Measurements from ENCODE around the gene NTN1.

The NTN1 gene

DNA sequence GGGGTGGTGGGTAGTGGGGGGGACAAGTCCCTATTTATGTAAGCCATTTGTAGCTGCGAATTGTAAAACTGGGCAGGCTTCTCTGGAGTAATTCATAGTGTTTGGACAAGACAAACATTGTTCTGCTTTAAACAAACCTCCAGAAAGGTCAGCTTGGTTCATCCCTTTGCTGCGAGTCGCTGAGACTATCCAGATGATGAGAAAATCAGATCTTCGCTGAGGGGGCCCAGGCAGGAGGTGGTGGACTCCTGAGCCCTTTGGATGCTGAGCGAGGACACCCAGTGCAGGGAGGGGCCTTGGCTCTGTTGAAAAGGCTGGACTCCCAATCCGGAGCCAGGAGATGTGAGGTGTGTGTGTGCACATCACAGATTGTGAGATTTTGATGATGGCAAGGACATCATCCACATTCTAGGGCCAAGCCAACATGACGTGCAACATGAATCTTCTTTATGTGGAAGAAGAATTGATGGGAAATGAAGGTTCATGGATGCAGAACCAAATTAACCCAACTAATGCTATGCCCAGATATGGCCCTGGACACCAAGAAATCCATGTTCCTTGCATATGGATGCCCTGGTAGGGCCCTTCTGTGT lies 15.0 kb upstream of the NTN1 start:
- no peak for DNase-seq (ENCODE audit: low read depth)

DNA sequence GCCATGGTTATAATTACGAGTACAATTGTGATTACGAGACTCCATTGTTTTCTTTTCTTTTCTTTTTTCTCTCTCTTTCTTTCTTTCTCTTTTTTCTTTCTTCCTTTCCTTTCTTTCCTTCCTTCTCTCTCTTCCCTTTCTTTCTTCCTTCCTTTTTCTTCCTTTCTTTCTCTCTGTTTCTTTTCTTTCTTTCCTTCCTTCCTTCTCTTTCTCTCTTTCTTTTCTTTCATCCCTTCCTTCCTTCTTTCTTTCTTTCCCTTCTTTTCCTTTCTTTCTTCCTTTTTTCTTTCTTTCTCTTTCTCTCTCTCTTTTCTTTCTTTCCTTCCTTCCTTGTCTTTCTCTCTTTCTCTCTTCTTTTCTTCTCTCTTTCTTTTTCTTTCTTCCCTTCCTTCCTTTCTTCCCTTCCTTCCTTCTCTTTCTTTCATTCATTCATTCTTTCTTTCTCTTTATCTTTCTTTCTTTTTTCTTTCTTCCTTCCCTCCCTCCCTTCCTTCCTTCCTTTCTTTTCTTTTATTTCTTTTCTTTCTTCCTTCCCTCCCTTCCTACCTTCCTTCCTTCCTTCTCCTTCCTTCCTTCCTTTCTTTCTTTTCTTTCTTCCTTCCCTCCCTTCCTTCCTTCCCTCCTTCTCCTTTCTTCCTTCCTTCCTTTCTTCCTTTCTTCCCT lies 14.1 kb upstream of the NTN1 start:
- DNase-seq (ENCODE audit: low read depth): no peak

DNA sequence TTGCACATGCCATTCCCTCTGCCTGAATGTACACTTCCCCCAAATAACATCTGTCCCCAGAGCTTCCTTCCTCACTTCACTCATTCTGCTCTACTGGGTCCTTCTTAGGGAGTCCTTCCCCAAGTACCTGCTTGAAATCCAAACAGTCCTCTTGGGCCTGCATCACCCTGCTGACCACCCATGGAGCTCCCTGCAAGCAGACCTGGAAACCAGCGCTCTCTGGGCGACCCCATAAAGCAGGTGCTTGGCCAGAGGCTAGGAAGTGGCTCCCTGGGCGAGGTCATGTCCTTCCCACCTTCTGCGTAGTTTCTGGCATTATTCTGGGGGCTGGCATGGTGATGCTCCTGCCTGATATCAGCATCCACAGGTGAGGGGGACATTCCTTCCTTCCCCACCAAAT lies 12.2 kb upstream of the NTN1 start:
- no peak for DNase-seq (ENCODE audit: low read depth)

DNA sequence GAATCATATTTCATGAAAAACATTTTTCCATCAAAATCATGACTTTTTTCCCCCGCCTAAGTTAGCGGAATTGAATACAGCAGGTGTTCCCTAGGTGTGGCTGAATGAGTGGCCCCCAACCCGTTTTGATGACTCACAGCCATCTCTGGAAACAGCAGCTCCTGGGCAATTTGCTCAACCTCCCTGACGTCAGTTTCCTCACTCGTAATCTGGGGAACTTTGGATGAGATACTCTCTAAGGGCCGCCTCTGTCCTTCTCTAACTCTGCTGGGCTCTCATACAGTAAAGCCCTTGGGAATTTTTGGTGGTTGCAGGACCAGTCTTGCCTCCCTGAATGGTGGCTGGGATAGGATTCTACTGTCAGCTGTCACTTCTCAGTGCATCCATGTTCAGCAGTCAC lies 11.6 kb upstream of the NTN1 start:
- no peak for DNase-seq (ENCODE audit: low read depth)

DNA sequence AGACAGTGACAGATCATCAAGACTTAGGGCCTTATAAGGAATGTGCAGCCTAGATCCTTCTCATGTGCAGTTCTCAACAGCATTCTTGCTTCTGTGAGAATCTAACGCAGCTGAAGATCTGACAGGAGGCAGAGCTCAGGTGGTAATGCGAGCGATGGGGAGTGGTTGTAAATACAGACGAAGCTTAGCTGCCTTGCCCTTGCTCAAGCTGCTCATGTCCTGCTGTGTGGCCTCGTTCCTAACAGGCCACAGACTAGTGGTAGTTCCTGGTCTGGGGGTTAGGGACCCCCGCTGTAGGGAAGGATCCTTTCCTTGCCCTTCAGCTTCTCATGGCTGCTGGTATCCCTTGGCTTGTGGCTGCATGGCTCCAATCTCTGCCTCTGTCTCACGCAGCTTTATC lies 10.3 kb upstream of the NTN1 start:
- DNase-seq (ENCODE audit: low read depth): no peak

DNA sequence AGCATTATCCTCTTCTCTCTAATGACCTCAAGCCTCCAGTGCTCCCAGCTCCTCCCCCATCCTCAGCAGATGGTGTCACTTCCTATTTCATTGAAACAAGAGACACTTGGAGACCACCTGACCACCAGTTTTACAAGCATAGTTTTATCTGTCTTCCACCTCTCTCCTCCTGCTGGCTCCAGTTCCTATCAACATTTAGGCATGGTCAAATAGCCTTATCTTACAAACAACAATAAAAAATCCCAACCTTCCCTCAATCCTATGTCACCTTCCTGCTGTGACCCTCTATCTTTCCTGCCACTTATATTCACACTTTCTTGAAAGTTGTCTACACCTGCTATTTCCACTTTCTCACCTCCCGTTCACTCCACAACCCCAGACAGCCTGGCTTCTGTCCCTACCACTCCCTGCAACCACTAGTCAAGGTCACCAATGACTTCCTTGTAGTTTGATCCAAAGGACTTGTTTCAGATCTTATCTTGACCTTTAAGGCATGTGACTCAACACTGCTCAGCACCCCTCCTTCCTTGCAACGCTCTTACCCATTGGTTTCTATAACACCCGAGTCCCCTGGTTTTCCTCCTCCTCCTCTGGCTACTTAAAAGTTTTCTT lies 4.3 kb upstream of the NTN1 start:
- DNase-seq (ENCODE audit: low read depth): no peak

DNA sequence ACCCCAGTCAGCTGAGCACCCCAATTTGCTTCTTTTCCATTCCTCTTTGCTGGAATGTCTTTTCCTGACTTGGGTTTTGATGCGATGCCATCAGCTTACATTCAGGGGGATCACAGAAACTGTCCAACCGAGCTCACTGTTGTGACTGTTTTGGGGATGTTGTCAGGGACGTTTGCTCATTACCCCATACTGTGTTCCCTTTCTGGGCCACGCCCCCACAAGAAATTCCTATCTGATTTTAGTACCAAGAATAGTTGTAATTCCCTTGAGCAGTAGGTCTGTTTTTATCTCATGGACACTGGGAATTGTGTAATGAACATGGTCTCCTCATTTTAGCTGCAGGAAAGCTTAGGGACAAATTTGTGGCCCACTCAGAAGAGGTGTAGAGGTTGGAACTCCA lies 2.6 kb upstream of the NTN1 start:
- no peak for DNase-seq (ENCODE audit: low read depth)

DNA sequence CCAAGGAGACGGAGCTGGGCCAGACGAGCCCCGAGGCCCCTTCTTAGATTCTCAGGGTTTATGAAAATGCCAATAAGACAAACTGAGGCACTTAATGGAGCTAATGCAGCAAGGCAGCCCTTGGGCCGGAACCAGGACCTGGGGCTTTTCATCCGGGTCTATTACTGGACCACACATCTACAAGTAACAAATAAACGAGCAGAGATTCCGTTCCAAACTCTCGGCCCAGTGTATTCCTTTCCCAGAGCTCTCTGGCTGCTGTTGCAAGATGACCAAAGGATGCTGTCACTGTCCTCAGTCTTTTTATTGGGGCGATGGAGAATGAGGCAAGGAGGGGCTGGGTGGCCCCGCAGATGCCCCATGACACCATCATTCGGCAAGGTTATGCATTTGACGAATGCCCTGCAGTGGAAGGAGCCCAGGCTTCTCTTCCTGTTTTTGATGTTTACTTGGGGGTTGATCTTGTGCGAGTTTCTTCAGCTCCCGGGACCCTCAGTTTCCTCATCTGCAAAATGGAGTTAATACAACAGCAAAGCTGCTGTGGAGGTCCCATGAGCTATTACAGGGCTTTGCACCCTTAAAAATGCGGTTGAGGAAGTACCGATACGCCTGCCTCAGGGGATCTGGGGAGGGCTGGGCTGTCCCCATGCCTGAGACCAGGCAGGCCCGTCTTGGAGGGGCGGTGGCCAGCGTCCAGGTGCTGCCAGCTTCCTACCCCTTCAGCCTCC lies 1.1 kb upstream of the NTN1 start:
- no peak for DNase-seq (ENCODE audit: low read depth)

DNA sequence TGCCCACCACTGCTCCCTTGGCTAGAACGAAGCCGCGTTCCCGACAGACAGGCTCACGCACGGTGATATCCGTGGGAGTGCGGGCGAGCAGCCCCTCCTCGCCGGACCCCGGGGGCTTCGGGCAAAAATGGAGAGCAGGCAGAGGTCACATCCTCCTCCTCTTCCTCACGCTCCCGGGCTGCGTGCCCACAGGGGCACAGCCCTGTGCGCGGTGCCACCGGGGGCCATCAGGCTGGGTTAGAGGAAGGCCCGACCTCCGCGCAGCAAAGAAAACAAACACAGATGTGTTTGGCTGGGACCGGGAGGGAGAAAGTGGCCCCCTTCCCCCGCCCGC lies 519 bp upstream of the NTN1 start:
- no peak for DNase-seq (ENCODE audit: low read depth)

DNA sequence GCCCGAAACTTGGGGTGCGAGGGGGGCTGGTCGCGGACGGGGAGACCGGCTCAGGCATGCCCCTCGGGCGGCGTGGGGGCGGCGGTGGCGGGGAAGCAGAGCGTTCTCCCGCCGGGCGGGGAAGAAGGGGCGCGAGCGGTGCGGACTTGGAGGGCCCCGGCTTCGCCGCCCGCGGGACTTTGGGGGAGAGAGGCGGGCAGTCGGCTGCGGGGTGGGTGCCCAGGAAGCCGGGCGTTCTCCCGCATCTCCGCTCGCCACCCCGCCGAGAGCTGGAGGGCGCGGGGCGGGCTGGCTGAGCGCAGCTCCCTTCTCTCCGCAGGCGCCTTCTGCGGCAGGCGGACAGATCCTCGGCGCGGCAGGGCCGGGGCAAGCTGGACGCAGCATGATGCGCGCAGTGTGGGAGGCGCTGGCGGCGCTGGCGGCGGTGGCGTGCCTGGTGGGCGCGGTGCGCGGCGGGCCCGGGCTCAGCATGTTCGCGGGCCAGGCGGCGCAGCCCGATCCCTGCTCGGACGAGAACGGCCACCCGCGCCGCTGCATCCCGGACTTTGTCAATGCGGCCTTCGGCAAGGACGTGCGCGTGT lies 772 bp downstream of the NTN1 start:
- no peak for DNase-seq (ENCODE audit: low read depth)

DNA sequence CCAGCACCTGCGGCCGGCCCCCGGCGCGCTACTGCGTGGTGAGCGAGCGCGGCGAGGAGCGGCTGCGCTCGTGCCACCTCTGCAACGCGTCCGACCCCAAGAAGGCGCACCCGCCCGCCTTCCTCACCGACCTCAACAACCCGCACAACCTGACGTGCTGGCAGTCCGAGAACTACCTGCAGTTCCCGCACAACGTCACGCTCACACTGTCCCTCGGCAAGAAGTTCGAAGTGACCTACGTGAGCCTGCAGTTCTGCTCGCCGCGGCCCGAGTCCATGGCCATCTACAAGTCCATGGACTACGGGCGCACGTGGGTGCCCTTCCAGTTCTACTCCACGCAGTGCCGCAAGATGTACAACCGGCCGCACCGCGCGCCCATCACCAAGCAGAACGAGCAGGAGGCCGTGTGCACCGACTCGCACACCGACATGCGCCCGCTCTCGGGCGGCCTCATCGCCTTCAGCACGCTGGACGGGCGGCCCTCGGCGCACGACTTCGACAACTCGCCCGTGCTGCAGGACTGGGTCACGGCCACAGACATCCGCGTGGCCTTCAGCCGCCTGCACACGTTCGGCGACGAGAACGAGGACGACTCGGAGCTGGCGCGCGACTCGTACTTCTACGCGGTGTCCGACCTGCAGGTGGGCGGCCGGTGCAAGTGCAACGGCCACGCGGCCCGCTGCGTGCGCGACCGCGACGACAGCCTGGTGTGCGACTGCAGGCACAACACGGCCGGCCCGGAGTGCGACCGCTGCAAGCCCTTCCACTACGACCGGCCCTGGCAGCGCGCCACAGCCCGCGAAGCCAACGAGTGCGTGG lies 1.5 kb downstream of the NTN1 start:
- no peak for DNase-seq (ENCODE audit: low read depth)

DNA sequence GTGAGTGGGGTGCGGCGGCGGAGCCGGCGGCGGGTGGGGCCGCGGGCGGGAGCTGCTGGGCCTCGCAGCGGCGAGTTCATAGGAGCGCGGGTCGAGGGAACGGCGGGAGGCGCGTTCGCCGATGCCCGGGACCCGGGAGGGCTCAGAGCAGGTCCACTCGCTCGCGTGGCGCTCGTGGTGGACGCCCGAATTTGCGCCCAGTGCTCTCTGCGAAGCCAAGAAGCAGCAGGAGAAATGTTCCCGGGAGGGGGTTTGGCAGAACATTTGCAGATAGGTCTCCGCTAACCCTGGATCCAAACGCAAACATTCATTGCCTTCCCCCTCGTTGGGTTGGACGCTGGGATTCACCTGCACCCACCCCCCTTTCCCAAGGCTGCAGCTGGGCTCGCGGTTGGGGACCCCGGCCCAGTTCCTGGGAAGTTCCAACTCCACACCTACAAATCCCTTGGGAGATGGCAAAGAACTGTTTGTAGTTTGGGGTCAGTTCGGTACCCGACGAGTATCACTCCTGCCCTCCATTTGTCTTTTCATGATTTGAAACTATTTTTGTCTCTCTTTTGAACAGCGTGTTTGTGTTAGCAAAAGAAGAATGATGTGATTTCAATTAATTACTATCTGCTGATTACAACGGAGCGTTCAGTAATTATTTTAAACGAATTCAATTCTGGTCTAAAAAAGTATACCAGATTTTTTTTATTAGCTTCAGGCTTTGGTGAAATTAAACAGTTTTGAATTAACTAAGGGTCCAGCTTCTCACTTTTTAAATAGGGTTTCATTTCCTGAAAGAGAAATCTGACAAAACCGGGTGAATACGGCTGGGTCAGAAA lies 2.3 kb downstream of the NTN1 start:
- no peak for DNase-seq (ENCODE audit: low read depth)

DNA sequence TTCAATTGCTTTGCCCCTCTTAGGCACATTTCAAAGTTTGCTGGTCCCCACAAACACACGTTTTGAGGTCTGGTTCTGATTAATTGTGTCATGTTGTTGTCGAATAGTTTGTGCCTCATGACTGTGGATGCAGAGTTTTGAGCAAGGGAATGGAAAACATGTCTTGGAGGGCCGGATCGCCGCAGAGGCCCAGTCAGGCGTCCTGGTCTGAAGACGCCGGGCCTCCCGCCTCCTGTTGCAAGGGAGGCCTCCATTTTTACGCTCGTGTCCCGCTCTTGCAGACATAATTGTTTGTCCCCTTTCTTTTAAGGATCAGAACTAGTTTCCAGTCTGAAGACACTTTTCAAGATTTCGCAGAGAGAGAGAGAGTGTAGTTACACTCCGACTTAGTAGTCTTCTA lies 3.2 kb downstream of the NTN1 start:
- DNase-seq (ENCODE audit: low read depth): no peak

DNA sequence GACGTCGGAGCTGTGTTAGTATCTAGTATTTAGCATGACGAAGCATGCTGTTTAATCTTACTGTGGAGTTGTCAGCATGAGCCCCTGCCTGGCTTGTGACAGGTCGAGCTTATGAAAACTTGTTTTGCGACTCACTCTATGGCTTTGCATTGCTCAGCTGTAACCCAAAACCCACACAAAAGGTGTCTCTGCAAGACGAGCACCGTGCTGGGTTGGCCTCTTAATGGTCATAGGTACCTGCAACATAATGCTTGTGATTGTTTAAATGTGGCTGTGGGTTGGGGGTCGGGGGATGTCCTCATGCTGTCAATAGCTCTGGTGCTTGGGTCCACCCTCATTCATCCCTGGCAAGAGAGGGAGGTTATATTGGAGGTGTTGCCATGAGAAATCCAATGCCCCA lies 5.4 kb downstream of the NTN1 start:
- no peak for DNase-seq (ENCODE audit: low read depth)

DNA sequence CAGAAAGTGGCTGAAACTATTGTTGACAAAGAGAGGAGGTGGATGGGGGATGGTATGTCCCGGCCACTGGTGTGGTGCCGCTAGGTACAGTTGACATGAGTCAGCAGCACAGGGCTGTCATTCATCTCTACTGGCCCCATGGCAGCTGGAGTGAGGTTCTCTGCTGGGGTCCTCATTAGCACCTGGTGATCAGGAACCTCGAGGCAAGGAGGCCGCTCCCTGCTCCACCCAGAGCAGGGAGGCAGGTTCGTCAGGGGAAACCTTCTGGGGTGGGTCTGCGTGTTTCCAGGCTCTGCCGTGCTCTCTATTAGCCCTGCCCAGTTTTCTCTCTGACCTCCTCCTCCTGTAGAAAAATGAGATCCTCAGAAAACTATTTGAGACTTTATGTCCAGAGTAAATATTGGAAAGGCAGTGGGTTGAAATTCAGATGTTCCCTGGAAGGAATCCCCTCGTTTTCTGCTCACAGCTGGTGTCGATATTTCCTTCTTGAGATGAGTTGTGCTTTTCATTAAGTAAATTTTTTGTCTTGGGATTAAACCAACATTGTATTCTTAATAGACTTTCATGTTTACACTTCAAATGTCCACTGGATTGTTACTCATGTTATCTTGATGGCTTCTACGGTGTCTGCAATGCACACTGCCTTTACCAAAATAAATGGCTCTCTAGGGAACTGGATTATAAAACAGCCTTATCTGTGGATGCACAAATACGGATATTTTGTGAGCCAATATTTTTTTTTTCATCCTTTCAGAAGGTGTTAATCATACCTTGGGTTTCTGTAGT lies 7.1 kb downstream of the NTN1 start:
- DNase-seq (ENCODE audit: low read depth): no peak

DNA sequence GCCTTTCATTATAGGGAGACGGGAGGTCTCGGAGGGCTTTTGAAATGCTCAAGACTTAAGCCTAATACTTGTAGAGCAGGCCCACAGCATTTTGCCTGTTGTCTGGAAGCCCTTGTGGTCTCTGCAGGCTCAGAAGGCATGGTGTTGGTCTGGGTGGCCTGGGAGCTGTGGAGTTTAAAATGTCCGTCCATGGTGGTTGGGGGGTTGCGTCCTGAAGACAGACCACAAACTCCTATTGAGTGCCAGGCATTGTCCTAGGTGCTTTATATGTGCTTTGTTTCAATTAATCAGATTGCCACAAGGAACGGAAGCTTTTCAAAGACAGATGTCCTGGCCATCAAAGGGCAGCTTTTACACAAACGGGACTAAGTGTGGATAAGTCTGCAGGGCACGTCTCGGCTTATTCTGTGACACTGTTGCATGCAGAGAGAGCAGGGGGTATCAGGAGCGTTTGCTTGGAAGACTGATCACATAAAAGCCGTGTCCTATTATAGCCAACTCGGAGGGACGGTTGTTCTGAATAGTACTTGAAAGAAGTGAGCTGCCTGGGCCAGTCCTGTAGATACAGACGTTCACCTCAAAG lies 7.8 kb downstream of the NTN1 start:
- no peak for DNase-seq (ENCODE audit: low read depth)

DNA sequence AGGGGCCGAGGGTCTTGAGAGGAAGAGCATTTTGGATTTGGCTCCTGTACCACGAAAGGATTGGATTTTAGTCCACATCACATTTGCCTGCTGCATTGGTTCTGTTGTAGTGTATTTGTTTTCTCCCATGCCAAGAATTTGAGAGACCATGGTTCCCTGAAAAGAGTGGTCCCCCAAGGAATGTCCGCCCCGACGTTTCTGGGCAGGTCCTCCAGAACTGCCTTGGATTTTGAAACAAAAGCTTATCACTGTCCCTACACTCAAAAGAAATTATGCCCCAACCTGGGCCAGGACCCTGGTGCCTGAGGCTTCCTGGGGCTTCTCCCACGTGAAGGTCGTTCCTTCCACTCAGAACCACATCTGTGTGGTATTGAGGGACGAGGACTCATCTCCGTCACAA lies 10.8 kb downstream of the NTN1 start:
- DNase-seq (ENCODE audit: low read depth): no peak

DNA sequence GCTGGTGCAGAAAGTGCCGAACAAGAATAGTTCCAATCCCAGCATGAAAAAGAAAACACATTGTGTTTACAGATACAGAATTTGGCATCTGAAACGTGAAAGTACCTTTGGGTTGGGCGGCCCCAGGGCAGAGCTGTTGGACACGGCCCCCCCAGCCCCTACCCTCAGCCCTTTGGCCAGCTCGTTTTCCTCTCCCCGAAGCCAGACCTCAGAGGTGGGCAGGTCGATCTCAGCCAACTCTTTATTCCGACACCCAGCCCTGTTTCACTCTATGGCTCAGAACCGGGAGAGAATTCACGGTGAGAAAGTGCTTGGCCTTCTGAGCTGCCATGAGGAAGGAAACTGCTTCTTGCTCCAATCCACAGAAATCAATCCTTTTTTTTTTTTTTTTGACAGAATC lies 11.3 kb downstream of the NTN1 start:
- no peak for DNase-seq (ENCODE audit: low read depth)

DNA sequence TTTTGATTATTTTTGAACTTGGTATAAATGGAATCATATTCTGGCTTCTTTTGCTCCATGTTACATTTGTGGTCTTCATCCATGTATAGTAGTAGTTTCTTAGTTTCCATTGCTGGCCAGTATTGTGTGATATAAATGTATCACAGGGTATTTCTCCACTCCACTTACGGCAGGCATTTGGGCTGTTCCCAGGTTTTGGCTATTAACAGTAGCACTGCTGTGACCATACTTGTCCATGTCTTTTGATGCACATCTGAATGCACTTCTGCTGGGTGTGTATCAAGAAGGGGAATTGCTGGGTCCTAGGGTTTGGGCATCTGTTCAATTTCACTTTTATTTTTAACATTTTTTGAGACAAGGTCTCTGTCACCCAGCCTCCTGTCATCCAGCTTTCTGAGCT lies 13.9 kb downstream of the NTN1 start:
- DNase-seq (ENCODE audit: low read depth): no peak

DNA sequence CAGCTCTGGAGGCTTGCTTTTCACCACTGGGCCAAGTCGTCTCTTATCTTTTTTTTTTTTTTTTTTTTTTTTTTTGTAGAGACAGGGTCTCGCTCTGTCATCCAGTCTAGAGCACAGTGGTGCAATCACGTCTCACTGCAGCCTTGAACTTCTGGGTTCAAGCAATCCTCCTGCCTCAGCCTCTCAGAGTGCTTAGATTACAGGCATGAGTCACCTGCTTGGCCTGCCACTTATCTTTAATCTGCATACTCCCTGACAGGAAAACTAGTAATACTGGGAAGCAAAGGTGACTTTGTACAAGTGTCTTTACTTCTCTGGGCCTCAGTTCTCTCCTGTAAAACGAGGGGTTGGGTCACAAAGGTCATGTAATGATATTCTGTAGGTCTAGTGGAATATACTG lies 15.0 kb downstream of the NTN1 start:
- DNase-seq (ENCODE audit: low read depth): no peak
